ENCODE data around the gene MACC1.
"Not testable (repeated sequence)": the region's sequence is repeated elsewhere in the genome, so short reads cannot be mapped to it uniquely, and the experiment has no call there.

MACC1 gene

DNA sequence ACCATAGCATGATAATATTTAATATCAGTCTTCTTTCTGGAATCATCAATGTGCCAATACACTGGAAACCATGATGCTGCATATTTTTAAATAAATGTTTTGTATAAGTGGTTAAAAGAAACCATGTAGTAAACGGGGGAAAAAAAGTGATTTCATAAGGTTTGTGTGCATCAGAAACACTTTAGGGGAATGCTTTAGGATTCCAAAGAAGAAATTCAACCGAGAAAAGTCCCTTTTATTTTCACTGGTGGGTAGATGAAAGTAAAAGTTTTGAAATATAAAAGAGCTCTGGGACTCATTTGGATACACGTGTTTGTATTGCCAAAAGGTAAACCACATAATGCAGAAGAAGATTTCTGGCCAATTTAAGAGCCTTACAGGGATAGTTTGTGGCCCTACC is 11.9 kb upstream of the MACC1 start:
- no peak for DNase-seq

DNA sequence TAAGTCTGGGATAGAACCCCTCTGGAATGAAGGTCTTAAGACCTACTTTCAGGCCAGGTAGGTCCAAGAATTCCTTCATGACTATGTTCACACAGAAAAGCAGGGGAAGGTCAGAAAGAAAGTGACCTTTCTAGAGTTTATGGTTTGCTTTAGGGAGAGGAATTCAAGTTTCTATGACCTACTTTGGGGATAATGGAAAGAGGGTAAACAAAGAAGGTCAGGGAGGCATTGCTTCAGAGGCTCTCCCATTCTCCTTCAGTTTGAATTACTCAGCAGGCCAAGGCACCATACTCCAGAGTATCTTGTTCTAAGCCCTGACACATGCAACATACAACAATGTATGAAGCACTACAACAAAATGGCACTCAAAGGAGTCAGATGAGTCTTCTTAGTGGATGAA is 11.5 kb upstream of the MACC1 start:
- no peak for DNase-seq

- no peak for DNase-seq
Measured at GRCh38 chr7:20227291-20227795, 10.2 kb upstream of the MACC1 start.

DNA sequence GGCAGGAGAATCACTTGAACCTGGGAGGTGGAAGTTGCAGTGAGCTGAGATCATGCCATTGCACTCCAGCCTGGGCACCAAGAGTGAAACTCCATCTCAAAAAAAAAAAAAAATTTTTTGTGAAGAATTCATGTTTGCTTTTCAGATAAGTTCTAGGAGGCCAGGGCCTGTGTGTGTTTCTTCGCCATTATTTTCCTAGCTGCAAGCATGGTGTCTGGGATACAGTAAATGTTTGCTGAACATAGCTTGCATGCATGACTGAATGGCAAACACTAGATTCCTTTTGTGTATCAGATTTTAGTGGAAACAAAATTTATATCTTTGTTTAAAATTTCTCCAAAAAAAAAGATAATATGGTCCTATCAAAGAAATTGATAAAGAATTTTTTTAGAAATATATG is 9.7 kb upstream of the MACC1 start:
- no peak for DNase-seq

DNA sequence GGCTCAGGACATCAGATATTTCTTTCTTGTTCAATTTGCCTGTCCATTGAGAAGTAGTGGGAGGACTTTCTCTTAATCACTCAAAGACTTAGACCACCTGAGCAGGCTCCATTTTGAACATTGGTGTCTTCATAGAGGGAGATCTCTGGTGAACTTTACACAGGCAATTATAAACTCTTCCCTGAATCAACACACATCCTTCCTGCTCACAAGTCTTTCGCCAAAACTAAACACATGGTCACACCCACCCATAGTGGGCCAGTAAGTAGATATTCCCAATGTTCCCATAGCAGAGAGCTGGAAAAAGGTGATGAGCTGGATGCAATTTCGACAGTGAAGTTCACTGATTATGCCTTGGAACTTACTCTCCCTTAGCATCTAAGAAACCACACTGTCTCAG is 8.2 kb upstream of the MACC1 start:
- no peak for DNase-seq

- DNase-seq: no peak
Measured at GRCh38 chr7:20224025-20224424, 6.8 kb upstream of the MACC1 start.

DNA sequence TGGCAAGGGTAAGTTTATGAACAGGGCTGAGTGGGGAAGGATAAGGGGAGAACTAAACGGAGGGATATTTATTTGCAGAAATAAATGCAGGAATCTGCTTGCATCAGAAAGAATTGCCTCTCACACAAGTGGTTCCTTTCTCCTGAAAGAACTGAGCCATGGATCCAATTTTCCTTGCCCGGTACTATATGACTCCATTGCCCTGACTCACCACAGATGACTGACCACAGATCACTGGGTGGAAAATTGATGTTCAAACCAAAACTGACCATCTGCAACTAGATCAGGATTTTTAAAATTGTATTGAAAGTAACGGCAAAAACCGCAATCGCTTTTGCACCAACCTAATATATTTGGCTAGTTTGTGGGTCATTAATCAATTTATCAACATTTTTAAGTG is 6.2 kb upstream of the MACC1 start:
- no peak for DNase-seq

DNA sequence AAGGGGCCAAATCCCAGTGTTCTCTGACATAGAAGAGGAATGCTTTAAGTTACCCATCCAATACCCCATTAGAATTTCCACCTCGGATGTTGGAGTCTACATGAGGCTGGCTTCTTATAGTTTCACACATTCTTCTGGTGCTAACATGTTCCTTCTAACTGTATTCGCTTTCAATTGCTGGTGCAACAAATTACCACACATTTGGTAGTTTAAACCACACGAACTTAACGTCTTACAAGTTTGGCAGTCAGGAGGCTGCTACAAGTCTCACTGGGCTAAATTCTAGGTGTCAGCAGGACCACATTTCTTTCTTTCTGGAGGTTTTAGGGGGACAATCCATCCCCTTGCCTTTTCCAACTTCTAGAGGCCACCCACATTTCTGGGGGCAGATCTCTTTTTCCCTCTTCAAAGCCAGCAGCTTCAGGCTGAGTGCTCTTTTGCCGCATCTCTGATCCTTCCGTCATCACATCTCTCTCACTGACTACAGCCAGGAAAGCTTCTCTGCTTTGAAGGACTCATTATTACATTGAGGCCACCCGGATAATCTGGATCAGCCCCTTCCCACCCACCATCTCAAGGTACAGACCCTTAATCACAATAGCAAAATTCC is 5.1 kb upstream of the MACC1 start:
- DNase-seq: no peak

DNA sequence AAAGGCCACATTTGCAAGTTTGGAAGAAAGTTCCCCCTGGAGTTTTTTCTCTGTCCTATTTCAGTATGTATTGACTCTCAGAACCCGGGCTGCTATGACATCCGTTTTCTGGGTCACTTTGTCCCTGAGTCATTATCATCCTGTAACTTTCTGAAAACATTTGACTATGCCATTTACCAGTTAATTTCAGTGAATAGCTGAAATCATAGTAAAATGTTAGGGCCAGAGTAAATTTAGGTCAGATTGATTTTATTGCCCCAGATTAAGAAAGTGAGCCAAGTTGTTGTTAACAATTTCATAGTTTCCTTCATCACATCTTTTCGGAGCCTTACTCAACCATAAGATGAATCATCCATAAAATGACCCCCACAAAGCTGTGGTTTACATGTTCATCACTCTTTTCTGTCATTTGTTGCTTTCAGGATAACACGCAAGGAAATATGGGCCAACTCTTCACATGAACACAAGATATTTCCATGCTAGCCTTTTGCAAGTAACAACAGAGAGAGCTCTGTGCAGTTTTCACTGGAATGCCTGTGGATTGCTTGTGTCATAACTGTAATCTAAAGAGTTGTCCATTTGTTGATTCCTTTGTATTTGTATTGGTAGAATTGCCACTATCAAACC is 3.9 kb upstream of the MACC1 start:
- no peak for DNase-seq

DNA sequence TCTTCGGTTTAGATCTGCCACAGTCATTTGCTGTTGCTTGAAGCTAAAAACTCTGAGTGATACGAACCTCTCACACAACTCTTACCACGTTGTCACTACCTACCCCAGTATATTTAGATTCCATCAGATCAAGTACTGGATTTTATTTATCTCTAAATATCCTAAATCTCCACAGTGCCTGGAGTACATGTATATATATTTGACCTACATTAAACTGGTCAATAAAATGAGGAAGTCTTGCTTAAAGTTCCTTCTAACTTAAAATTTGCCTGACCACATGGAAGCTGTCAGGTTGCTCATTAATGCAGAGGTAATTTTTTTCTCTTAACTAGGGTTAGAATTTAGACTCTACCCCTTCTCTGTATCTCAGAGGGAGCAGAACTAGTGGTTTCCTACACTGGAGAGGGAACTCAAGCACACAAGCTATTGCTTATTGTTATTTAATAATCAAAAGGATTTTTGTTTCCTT is 3.1 kb upstream of the MACC1 start:
- DNase-seq: no peak

GRCh38 chr7:20219446-20220292 is 2.5 kb upstream of the MACC1 start:
- peak; percentile 57 for DNase-seq

GRCh38 chr7:20219062-20219445 is 1.9 kb upstream of the MACC1 start:
- DNase-seq: no peak

DNA sequence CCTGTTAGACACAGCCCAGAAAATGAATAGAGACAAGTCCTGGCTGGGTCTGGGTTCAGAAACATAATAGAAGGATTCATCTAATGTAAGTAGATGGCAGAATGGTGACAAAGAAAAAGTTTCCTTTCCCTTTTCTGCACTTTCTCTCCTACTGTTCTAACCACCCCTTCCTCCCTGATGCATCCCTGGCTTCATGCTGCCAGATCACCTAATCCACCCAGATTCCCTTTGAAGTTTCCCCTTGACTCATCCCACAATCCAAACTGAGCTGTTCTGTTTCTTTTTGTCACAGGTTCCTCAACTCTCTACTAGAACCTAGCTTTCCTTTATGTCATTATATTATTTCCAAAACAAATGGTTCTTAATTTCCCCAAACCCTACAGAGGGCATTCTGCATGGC is 1.1 kb upstream of the MACC1 start:
- no peak for DNase-seq

DNA sequence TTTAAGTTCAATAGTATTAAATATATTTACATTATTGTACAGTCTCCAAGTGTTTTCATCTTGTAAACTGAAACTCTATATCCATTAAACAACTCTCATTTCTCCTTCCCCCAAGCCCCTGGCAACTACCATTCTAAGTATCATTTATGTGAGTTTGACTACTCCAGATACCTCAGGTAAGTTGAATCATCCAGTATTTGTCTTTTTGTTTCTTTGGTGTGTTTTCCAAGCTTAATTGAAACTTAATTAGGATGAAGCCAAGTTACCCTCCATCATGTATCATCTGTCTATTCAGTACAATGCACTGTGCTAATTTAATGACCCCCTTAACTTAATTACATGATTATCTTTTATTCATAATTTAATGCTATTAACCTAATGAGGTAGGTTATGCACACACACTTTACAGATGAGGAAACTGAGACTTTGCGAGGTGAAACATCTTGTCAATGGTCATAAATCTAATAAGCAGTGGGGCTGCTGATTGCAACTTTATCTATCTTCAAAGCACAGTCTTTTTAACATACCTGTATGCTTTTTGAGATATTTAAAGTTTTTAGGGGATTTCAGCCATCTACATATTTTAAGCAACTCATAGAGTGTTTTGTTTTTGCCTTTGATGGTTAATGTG is 663 bp downstream of the MACC1 start:
- no peak for DNase-seq

DNA sequence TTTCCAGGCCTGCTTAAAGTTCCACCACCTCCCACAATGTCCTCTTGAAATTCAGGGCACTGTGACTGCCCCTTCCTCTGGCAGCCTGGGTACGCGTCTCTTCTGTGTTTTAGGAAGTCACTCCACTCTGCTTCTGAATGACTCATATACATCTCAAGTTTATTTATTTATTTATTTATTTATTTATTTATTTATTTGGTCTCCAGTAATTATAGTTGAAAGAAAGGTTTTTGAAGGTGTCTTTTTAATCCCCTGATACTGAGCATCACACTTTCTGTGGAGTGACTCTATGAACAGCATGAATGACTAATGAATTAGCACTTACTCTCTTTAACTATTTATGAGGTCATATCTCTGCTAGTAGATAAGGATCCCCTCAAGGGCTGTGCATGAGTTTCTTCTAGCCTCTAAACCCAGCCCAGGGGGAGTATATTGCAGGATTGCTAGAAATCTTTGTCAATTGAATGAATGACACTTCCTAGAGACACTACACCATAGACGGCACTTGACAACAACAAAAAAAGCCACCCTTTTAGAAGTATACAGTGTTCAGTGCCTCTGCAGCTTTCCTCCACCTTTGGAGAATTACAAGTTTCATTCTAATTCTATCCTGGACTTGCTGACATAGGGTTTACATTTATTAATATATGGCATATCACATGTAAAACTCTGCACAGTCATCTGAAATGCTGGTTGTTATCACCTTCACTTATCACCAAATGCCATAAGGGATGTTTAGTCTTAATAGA is 2.1 kb downstream of the MACC1 start:
- no peak for DNase-seq

DNA sequence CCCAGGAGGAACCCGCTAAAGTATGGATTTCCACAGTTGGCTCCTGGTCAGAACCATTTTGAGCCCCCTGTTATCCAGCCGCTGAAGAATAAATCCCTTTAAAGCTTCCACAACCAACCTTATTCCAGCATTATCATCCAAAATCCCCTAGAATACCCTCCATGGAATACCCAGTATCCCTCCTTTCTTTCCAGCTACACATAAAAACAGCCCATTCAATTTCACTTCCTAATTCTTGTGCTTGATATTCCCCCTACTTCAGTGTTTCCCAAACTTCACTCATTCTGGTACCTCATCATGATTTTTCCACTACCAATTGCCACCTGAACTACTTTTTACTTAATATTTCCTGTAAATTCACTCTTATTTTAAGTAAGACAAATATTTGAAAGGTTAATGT is 3.1 kb downstream of the MACC1 start:
- DNase-seq: no peak

GRCh38 chr7:20213378-20213777 is 3.8 kb downstream of the MACC1 start:
- DNase-seq: no peak

DNA sequence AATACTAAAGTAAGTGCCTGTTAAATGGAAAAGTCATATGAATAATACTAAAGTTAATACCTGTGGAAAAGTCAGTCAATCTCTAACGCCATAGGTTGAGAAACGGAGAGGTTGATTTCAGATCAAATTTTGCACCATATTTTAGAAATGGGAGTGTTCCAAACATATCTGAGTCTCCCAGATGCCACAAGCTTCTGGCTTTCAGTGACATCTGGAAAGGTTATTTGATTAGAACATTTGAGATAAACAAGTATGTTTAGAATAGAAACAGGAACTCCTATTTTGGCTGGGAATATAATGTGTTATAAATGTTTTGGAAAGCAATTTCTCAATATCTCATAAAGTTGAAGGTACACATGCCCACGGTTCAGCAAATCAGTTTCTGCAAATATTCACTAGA is 5.8 kb downstream of the MACC1 start:
- no peak for DNase-seq

DNA sequence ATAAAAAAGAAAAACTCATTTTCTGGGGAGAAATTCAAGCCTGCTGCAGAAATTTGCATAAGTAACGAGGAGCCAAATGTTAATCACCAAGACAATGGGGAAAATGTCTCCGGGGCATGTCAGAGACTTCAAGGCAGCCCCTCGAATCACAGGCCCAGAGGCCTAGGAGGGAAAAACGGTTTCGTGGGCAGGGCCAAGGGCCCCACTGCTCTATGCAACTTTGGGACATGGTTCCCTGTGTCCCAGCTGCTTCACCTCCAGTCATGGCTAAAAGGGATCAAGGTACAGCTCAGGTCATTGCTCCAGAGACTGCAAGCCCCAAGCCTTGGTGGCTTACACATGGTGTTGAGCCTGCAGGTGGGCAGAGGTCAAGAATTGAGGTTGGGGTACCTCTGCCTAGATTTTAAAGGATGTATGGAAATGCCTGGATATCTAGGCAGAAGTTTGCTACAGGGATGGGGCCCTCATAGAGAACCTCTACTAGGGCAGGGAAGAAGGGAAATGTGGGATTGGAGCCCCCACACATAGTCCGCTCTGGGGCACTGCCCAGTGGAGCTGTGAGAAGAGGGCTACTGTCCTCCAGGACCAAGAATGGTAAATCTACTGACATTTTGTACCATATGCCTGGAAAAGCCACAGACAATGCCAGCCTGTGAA is 8.4 kb downstream of the MACC1 start:
- DNase-seq: no peak

- DNase-seq: not testable (repeated sequence)
Measured at GRCh38 chr7:20207811-20208210, 9.4 kb downstream of the MACC1 start.

DNA sequence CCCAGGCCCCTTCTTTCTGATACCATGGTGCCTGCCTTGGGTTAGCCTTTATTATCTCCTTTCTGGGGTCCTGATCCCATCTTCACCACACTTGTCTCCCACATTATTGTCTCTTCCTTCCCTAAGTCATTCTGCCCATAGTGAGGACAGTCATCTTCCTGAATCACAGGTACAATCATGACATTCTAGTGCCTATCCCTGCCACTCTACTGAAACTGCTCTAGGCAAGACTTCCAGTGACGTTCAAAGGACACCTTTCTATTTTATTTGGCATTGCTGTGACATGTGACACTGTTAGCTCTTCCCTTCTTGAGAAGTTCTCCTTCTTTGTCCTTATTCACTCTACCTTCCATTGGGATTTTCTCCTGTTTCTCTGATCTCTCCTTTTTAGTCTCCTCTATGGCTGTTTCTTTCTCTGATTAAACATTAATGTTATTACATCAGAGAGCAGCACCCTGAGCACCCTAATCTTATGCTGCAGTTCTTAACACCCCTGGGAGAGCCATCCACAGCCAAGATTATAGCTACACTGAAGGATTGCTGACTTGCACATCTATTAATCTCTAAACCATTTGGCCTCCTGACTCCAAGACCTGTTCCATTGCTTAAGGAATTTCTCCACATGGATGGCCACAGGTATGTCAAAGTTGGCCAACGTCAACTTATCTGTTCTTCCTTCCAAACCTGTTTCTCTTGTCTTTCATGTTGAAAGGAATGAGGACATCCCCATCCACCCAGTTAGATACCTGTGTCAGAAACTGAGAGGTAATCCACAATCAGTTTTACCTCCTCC is 10.9 kb downstream of the MACC1 start:
- no peak for DNase-seq
